Heart left ventricle (tissue), 16 donors: ENCODE data around the gene MCUB. TPM values are rescaled to one million over a fixed set of nuclear protein-coding genes. Genes with fewer than 3 reads are reported as not detected.

ENCODE experiments used
- ATAC-seq, 4 donors: fragments of 200-7000 bp; cut with Tn5 transposase; one replicate each; pipeline ENCODE4 v1.9.1; 2020 to 2022; ENCODE audit warnings: moderate library complexity in 4 of 4, mild to moderate bottlenecking in 3 of 4, moderate number of reproducible peaks in 1 of 4
- DNase-seq, 5 donors: peaks; one replicate each; pipeline ENCODE4 v3.0.0-alpha.2; 2020
- H3K27ac ChIP-seq, 12 donors: fragments of 200-600 bp; sonication (generic) in 4 of 12; one replicate each; pipeline versions ENCODE4 v1.5.0 to v1.8.0; 2016 to 2022; ENCODE audit warnings: mild to moderate bottlenecking in 2 of 12
- H3K27me3 ChIP-seq, 9 donors: fragments of 200-600 bp; sonication (generic) in 2 of 9; one replicate each; pipeline versions ENCODE4 v1.5.1 to v1.8.0; 2016 to 2022; ENCODE audit warnings: mild to moderate bottlenecking in 3 of 9
- H3K36me3 ChIP-seq, 9 donors: fragments of 200-600 bp; sonication (generic) in 2 of 9; one replicate each; pipeline versions ENCODE4 v1.5.0 to v1.8.0; 2018 to 2022; ENCODE audit warnings: mild to moderate bottlenecking in 2 of 9
- H3K4me1 ChIP-seq, 12 donors: fragments of 200-600 bp; sonication (generic) in 4 of 12; one replicate each; pipeline versions ENCODE4 v1.5.0 to v1.8.0; 2016 to 2022; ENCODE audit warnings: mild to moderate bottlenecking in 3 of 12
- H3K4me3 ChIP-seq, 12 donors: fragments of 200-600 bp; sonication (generic) in 4 of 12; one replicate each; pipeline versions ENCODE4 v1.5.0 to v1.8.0; 2017 to 2022; ENCODE audit warnings: mild to moderate bottlenecking in 9 of 12, moderate library complexity in 4 of 12
- H3K9me3 ChIP-seq, 12 donors: fragments of 200-600 bp; sonication (generic) in 4 of 12; one replicate each; pipeline versions ENCODE4 v1.5.0 to v1.8.0; 2016 to 2022; ENCODE audit warnings: mild to moderate bottlenecking in 1 of 12
- POLR2A ChIP-seq, 2 donors: fragments of 450-650 bp; IDR thresholded peaks; one replicate each; pipeline ENCODE4 v1.6.1; 2017; ENCODE audit warnings: antibody characterized with exemption in 2 of 2, mild to moderate bottlenecking in 2 of 2, moderate library complexity in 2 of 2
- WGBS, 4 donors: extraction: QIAGEN DNeasy Blood & Tissue Kit in 2 of 4; methylation state at CpG; one replicate each; pipeline versions ENCODE4 v1.1.5 to v1.1.7; 2013 to 2018; 5-methylcytosine and 5-hydroxymethylcytosine counted together
- intact Hi-C, 10 donors: fragments of 100-400 bp; cut with DNase I; formaldehyde crosslinking; loops; one replicate each; pipeline versions ENCODE4 v1.11.1 to v1.14.2; 2022
- polyA plus RNA-seq, 2 donors: library from polyadenylated mRNA; stranded (reverse); fragments of 200-250 nt; gene quantifications; one replicate each; pipeline ENCODE4 v1.2.3, GENCODE V29; 2013
- total RNA-seq, 9 donors: library from RNA; depleted of rRNA in 2 of 9; stranded (reverse); fragments of >200 nt in 2 of 9; fragmentation: NEBNext Ultra II Directional in 3 of 9; extraction: Animal tissue kit (Norgen Biotek cat#: 25700) in 3 of 9; gene quantifications; one replicate each; pipeline versions ENCODE4 v1.1.0 to v1.2.4, GENCODE V29; 2016 to 2023
- TF ChIP-seq, protein P1 (sequence below), 12 donors: fragments of 200-600 bp; sonication (generic) in 4 of 12; IDR thresholded peaks; one replicate each; pipeline versions ENCODE4 v1.5.0 to v1.8.0; 2018 to 2022; ENCODE audit warnings: antibody characterized with exemption in 12 of 12, mild to moderate bottlenecking in 5 of 12
- donor health status: ischemic (EF 13 %, LVEDD 7.1; RV severe dilation, severe dysfunction).
- donor health status: healthy with polysubstance abuse.
- donor health status: DM: no; HTN: yes; CAD: no.
- donor health status: DM: no; HTN: no; CAD: no.
- donor health status: ischemic (EF 25% LVEDD 6.9; RV normal size, moderate dysfunction).
- donor health status: ischemic (EF 25% LVEDD 5.7; RV mildly dilated, moderate dysfunction).
- donor health status: healthy.
- donor health status: DM: yes; HTN: yes; CAD: no.
- donor health status: ischemic (EF 35%, LVEDD 5.7; RV mildly dilated, moderate dysfunction).
- donor health status: nonischemic (EF 11% LVEDD 7.7; RV severe dilation, severe dysfunction).
- donor health status: DM: yes; HTN: yes; CAD: no.
- donor health status: PGD.
- donor health status: ischemic (EF 29% LVEDD 5.4; RV normal size, mild dysfunction).
- donor health status: nonischemic (EF 23%, LVEDD 6.1; RV moderate dilation, normal function).

Gene MCUB
- total and polyA plus RNA-seq, 11 donors, result 1.6 to 15.1 (median 4.3) TPM

- intact Hi-C loops, result no loop called here
- Histone ChIP-seq H3K36me3 (no peaks in the 10 kb centered on the region), H3K9me3 (peaks cover 0 to 12% (median 5%) of the 10 kb centered on the region in 12 donors), H3K27ac (no peak overlapping the region), H3K4me1 (no peaks in the 10 kb centered on the region), H3K4me3 (no peak overlapping the region), H3K27me3 (no peaks in the 10 kb centered on the region)
- TF ChIP-seq, protein P1, sequence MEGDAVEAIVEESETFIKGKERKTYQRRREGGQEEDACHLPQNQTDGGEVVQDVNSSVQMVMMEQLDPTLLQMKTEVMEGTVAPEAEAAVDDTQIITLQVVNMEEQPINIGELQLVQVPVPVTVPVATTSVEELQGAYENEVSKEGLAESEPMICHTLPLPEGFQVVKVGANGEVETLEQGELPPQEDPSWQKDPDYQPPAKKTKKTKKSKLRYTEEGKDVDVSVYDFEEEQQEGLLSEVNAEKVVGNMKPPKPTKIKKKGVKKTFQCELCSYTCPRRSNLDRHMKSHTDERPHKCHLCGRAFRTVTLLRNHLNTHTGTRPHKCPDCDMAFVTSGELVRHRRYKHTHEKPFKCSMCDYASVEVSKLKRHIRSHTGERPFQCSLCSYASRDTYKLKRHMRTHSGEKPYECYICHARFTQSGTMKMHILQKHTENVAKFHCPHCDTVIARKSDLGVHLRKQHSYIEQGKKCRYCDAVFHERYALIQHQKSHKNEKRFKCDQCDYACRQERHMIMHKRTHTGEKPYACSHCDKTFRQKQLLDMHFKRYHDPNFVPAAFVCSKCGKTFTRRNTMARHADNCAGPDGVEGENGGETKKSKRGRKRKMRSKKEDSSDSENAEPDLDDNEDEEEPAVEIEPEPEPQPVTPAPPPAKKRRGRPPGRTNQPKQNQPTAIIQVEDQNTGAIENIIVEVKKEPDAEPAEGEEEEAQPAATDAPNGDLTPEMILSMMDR (IDR thresholded peaks at IDR 0.05), result no peak
- TF ChIP-seq POLR2A (IDR thresholded peaks at IDR 0.05), result no peak
- ATAC-seq (no peak), DNase-seq (no peak)
Observed at GRCh38 chr4:109672169-109672930, 112.3 kb downstream of the MCUB start.

DNA sequence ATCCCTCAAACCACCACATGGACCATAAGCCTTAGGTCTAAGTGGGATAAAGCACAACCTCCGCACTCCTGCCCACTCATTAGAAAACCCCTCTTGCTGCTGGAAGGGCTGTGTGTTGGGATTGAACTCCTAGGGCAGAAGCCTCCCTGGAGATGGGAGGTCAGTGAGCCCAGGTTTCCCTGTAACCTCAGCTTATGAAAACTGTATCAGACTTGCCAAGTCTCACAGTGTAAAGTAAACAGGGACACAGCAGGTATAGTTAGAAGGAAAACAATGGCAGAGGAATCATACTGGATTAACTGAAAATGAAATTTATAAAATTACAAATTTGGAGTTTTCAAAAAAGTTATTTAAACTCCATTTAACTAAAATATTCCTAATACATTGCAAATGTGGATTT is 113.3 kb downstream of the MCUB start:
- TF ChIP-seq, protein P1 (IDR thresholded peaks at IDR 0.05), result no peak
- TF ChIP-seq POLR2A (IDR thresholded peaks at IDR 0.05), result no peak
- H3K4me3 ChIP-seq, result no peak overlapping the region
- no peaks in the 10 kb centered on the region for H3K36me3 ChIP-seq
- ATAC-seq, result no peak
- H3K9me3 ChIP-seq, result peaks cover 0 to 12% (median 5%) of the 10 kb centered on the region in 12 donors
- intact Hi-C loops, result no loop called here
- no peaks in the 10 kb centered on the region for H3K27me3 ChIP-seq
- no peak overlapping the region for H3K27ac ChIP-seq
- WGBS, 4 donors, result 95 to 100% (median 100%) methylated on average over 1 of the region's 1 CpG
- no peak for DNase-seq
- no peaks in the 10 kb centered on the region for H3K4me1 ChIP-seq

GRCh38 chr4:109675181-109675580 is 115.1 kb downstream of the MCUB start:
- H3K36me3 ChIP-seq, result no peaks in the 10 kb centered on the region
- no peaks in the 10 kb centered on the region for H3K4me1 ChIP-seq
- 88 to 92% (median 89%) methylated on average over 3 of the region's 3 CpGs for WGBS, 4 donors
- no peak overlapping the region for H3K4me3 ChIP-seq
- H3K27ac ChIP-seq, result no peak overlapping the region
- DNase-seq (no peak), ATAC-seq (no peak)
- peaks cover 0 to 12% (median 5%) of the 10 kb centered on the region in 12 donors for H3K9me3 ChIP-seq
- no peaks in the 10 kb centered on the region for H3K27me3 ChIP-seq
- TF ChIP-seq, protein P1 (IDR thresholded peaks at IDR 0.05), result no peak
- no peak for TF ChIP-seq POLR2A (IDR thresholded peaks at IDR 0.05)
- intact Hi-C loops, result no loop called here

GRCh38 chr4:109675843-109676242 is 115.8 kb downstream of the MCUB start:
- Histone ChIP-seq H3K4me1 (no peaks in the 10 kb centered on the region), H3K9me3 (peaks cover 0 to 12% (median 5%) of the 10 kb centered on the region in 12 donors), H3K4me3 (no peak overlapping the region), H3K36me3 (no peaks in the 10 kb centered on the region), H3K27ac (no peak overlapping the region), H3K27me3 (no peaks in the 10 kb centered on the region)
- intact Hi-C loops, result no loop called here
- no peak for ATAC-seq
- no peak for DNase-seq
- 94 to 97% (median 96%) methylated on average over 1 of the region's 1 CpG for WGBS, 4 donors
- no peak for TF ChIP-seq POLR2A (IDR thresholded peaks at IDR 0.05)
- TF ChIP-seq, protein P1 (IDR thresholded peaks at IDR 0.05), result no peak
